Measurements from ENCODE around the gene ADH7.

ADH7 gene

DNA sequence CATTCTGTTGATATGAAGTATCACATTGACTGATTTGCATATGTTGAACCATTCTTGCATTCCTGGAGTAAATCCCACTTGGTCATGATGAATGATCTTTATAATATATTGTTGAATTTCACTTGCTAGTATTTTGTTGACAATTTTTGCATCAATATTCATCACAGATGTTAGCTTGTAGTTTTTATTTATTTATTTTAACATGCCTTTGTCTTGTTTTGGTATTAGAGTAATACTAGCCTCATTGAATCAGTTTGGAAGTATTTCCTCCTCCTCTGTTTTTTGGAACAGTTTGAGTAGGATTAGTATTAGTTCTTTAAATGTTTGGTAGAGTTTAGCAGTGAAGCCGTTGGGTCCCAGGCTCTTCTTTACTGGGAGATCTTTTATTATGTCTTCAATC lies 68.7 kb downstream of the ADH7 start:
- DNase-seq (ENCODE audit: insufficient read length, low spot score) = no peak
- no peak for TF ChIP-seq POLR2AphosphoS5 (IDR thresholded peaks at IDR 0.05; ENCODE audit: low read depth, low read length)
- no peak for TF ChIP-seq SPI1 (IDR thresholded peaks at IDR 0.05; ENCODE audit: low read depth, low read length)
- no peak for TF ChIP-seq TAF1 (IDR thresholded peaks at IDR 0.05; ENCODE audit: low read depth, low read length)
- no peak for TF ChIP-seq PAX5 (IDR thresholded peaks at IDR 0.05; ENCODE audit: insufficient read depth, low read length, severe bottlenecking)
- TF ChIP-seq POU2F2 (IDR thresholded peaks at IDR 0.05; ENCODE audit: low read depth, low read length) = no peak
- TF ChIP-seq POLR2A (IDR thresholded peaks at IDR 0.05; ENCODE audit: low read depth, low read length) = no peak
- no peak for FAIRE-seq

DNA sequence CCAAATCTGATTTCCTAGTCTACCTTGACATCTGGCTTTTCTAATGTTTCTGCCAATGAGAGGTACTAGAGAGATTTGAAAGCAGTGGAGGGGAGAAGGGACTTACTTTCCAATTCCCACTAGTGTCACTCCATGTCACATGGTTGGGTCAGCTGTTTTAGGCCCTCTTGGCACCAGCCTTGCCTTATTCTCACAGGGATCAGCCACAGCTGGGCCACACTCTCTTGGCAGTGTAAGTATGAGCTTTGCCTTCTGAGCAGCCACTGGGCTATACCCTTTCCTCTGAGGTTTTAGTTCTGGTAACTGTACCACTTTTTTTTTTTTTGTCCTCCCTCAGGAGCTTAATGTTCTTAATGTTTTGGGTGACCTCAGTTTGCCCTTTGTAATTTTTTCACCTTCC lies 72.4 kb downstream of the ADH7 start:
- TF ChIP-seq POLR2A (IDR thresholded peaks at IDR 0.05; ENCODE audit: low read depth, low read length) = no peak
- no peak for TF ChIP-seq TAF1 (IDR thresholded peaks at IDR 0.05; ENCODE audit: low read depth, low read length)
- no peak for TF ChIP-seq POLR2AphosphoS5 (IDR thresholded peaks at IDR 0.05; ENCODE audit: low read depth, low read length)
- no peak for TF ChIP-seq SPI1 (IDR thresholded peaks at IDR 0.05; ENCODE audit: low read depth, low read length)
- DNase-seq (ENCODE audit: insufficient read length, low spot score) = no peak
- FAIRE-seq = no peak
